H9 (cell line): ENCODE results near the gene TUFT1. TPM values are rescaled to one million over a fixed set of nuclear protein-coding genes. Genes with fewer than 3 reads are reported as not detected.

Experiments used
- DNase-seq: peaks from one replicate; pipeline ENCODE4 v3.0.0-alpha.2; 2017
- H2AFZ ChIP-seq: one replicate; pipeline ENCODE4 v1.6.1; 2013; ENCODE audit warnings: mild to moderate bottlenecking, low read length, control low read depth, moderate library complexity
- H2AK5ac ChIP-seq: 2 replicates; pipeline ENCODE4 v1.6.1; 2013; ENCODE audit warnings: low read length, control low read depth, mixed read lengths; ENCODE audit not compliant: insufficient read length
- H2BK120ac ChIP-seq: one replicate; pipeline ENCODE4 v1.6.1; 2013; ENCODE audit warnings: low read depth, mild to moderate bottlenecking, low read length, control low read depth, inconsistent platforms; ENCODE audit not compliant: poor library complexity, severe bottlenecking
- H2BK12ac ChIP-seq: 2 replicates; pipeline ENCODE4 v1.6.1; 2013; ENCODE audit warnings: low read length, control low read depth, mixed read lengths, low read depth; ENCODE audit not compliant: insufficient read length
- H2BK15ac ChIP-seq: 2 replicates; pipeline ENCODE4 v1.6.1; 2013; ENCODE audit warnings: low read depth, low read length, control low read depth
- H2BK20ac ChIP-seq: one replicate; pipeline ENCODE4 v1.6.1; 2013; ENCODE audit warnings: low read depth, mild to moderate bottlenecking, low read length, control low read depth, inconsistent platforms; ENCODE audit not compliant: poor library complexity, severe bottlenecking
- H2BK5ac ChIP-seq: 2 replicates; pipeline ENCODE4 v1.6.1; 2013; ENCODE audit warnings: low read length, control low read depth, mixed read lengths; ENCODE audit not compliant: insufficient read length
- H3K14ac ChIP-seq: 2 replicates; pipeline ENCODE4 v1.6.1; 2013; ENCODE audit warnings: low read length, control low read depth; ENCODE audit not compliant: insufficient read depth
- H3K18ac ChIP-seq: 2 replicates; pipeline ENCODE4 v1.6.1; 2013; ENCODE audit warnings: low read depth, mild to moderate bottlenecking, mixed read lengths, low read length, control low read depth; ENCODE audit not compliant: insufficient read length
- H3K23ac ChIP-seq: 2 replicates; pipeline ENCODE4 v1.6.1; 2013; ENCODE audit warnings: low read length, control low read depth, mixed read lengths, low read depth; ENCODE audit not compliant: insufficient read length
- H3K23me2 ChIP-seq: 2 replicates; pipeline ENCODE4 v1.6.1; 2013; ENCODE audit warnings: low read depth, mild to moderate bottlenecking, mixed read lengths, low read length, control low read depth; ENCODE audit not compliant: insufficient read length, poor library complexity, severe bottlenecking
- H3K27ac ChIP-seq: 2 replicates; pipeline ENCODE4 v1.5.1; 2013; ENCODE audit warnings: low read length, control low read depth, mixed read lengths, low read depth; ENCODE audit not compliant: insufficient read length
- H3K27me3 ChIP-seq: 2 replicates; pipeline ENCODE4 v1.6.1; 2013; ENCODE audit warnings: low read length, control low read depth, inconsistent platforms; ENCODE audit not compliant: insufficient read depth
- H3K4ac ChIP-seq: 2 replicates; pipeline ENCODE4 v1.6.1; 2013; ENCODE audit warnings: low read depth, mild to moderate bottlenecking, control low read depth, inconsistent platforms, low read length, moderate library complexity
- H3K4me1 ChIP-seq: 2 replicates; pipeline ENCODE4 v1.6.1; 2013; ENCODE audit warnings: low read length, control low read depth, inconsistent platforms; ENCODE audit not compliant: insufficient read depth
- H3K4me2 ChIP-seq: 2 replicates; pipeline ENCODE4 v1.6.1; 2013; ENCODE audit warnings: low read length, control low read depth, mixed read lengths; ENCODE audit not compliant: insufficient read length, insufficient read depth
- H3K56ac ChIP-seq: 2 replicates; pipeline ENCODE4 v1.6.1; 2013; ENCODE audit warnings: low read depth, mild to moderate bottlenecking, mixed read lengths, low read length, control low read depth; ENCODE audit not compliant: insufficient read length
- H3K79me1 ChIP-seq: 2 replicates; pipeline ENCODE4 v1.6.1; 2013; ENCODE audit warnings: low read depth, mild to moderate bottlenecking, moderate library complexity, low read length, control low read depth, inconsistent platforms; ENCODE audit not compliant: insufficient read depth, poor library complexity, severe bottlenecking
- H3K79me2 ChIP-seq: 2 replicates; pipeline ENCODE4 v1.6.1; 2013; ENCODE audit warnings: low read length, control low read depth, inconsistent platforms; ENCODE audit not compliant: insufficient read depth
- H3K9ac ChIP-seq: 2 replicates; pipeline ENCODE4 v1.6.1; 2013; ENCODE audit warnings: low read length, control low read depth, mixed read lengths; ENCODE audit not compliant: insufficient read length; ENCODE audit errors: extremely low read depth
- H3K9me3 ChIP-seq: one replicate; pipeline ENCODE4 v1.6.1; 2013; ENCODE audit warnings: low read depth, low read length, inconsistent platforms; ENCODE audit not compliant: control insufficient read depth
- H3T11ph ChIP-seq: one replicate; pipeline ENCODE4 v1.6.1; 2013; ENCODE audit warnings: mild to moderate bottlenecking, low read length, control low read depth, inconsistent platforms
- H4K20me1 ChIP-seq: one replicate; pipeline ENCODE4 v1.6.1; 2013; ENCODE audit not compliant: control insufficient read depth, insufficient read length, insufficient read depth
- H4K5ac ChIP-seq: 2 replicates; pipeline ENCODE4 v1.6.1; 2013; ENCODE audit warnings: low read depth, mild to moderate bottlenecking, mixed read lengths, low read length, control low read depth; ENCODE audit not compliant: insufficient read length
- H4K8ac ChIP-seq: replicated peaks from 2 replicates; pipeline ENCODE4 v1.6.1; 2013; ENCODE audit warnings: low read length, control low read depth, mixed read lengths, low read depth; ENCODE audit not compliant: insufficient read length
- H4K91ac ChIP-seq: 2 replicates; pipeline ENCODE4 v1.6.1; 2013; ENCODE audit warnings: low read depth, mild to moderate bottlenecking, moderate library complexity, mixed read lengths, low read length, control low read depth; ENCODE audit not compliant: insufficient read length
- H3K27ac Mint-ChIP-seq, 3 experiments: 2 replicates in 2 of 3; 3 replicates in 1 of 3; pipeline ENCODE4 v1.8.0; 2020 to 2021; ENCODE audit warnings: mixed read lengths in 3 of 3, mild to moderate bottlenecking in 1 of 3, moderate library complexity in 1 of 3
- H3K27me3 Mint-ChIP-seq: 2 replicates; pipeline ENCODE4 v1.8.0; 2021; ENCODE audit warnings: low read depth, mild to moderate bottlenecking, moderate library complexity, mixed read lengths
- H3K36me3 Mint-ChIP-seq, 3 experiments: 2 replicates in 2 of 3; 3 replicates in 1 of 3; pipeline ENCODE4 v1.8.0; 2020 to 2021; ENCODE audit warnings: low read depth in 3 of 3, mixed read lengths in 3 of 3; ENCODE audit not compliant: insufficient read depth in 1 of 3
- H3K4me1 Mint-ChIP-seq, 2 experiments: 2 replicates each; pipeline ENCODE4 v1.8.0; 2020; ENCODE audit warnings: mixed read lengths in 2 of 2
- H3K4me3 Mint-ChIP-seq, 2 experiments: 2 replicates in 1 of 2; 3 replicates in 1 of 2; pipeline ENCODE4 v1.8.0; 2020 to 2021; ENCODE audit warnings: mild to moderate bottlenecking in 2 of 2, mixed read lengths in 2 of 2, moderate library complexity in 1 of 2
- H3K9me3 Mint-ChIP-seq, 2 experiments: 2 replicates in 1 of 2; 3 replicates in 1 of 2; pipeline ENCODE4 v1.8.0; 2020; ENCODE audit warnings: mild to moderate bottlenecking in 2 of 2, mixed read lengths in 2 of 2, moderate library complexity in 1 of 2
- WGBS: extraction: QIAGEN DNeasy Blood & Tissue Kit; methylation state at CpG from one replicate; pipeline ENCODE4 v1.1.7; 2013; ENCODE audit warnings: missing lambda C conversion rate, low lambda C conversion rate, mixed read lengths; ENCODE audit not compliant: insufficient read length; ENCODE audit errors: extremely low coverage; 5-methylcytosine and 5-hydroxymethylcytosine counted together
- total RNA-seq: library from RNA; stranded (reverse); gene quantifications from 2 replicates; pipeline ENCODE4 v1.2.1, GENCODE V29; 2021
- TF ChIP-seq, protein P1 (sequence below): fragments of 200-600 bp; sonication (generic); conservative IDR thresholded peaks from 3 replicates; pipeline ENCODE4 v1.8.0; 2021; ENCODE audit warnings: antibody characterized with exemption, mild to moderate bottlenecking

TUFT1 gene
- total RNA-seq, 1 experiment from 2014 or later, result 6.2 TPM

- no CpG with 5 or more reads among the region's 2 CpGs for WGBS
- H3K18ac ChIP-seq, result no peak overlapping the region
- H4K8ac ChIP-seq, result no peak overlapping the region
- H3K27me3 ChIP-seq, result no peaks in the 10 kb centered on the region
- no peak overlapping the region for H2BK20ac ChIP-seq
- H3K4me2 ChIP-seq, result no peak overlapping the region
- no peak overlapping the region for H4K5ac ChIP-seq
- no peaks in the 10 kb centered on the region for H3K79me1 ChIP-seq
- H3K4me1 Mint-ChIP-seq, result peaks cover 5 to 10% of the 10 kb centered on the region in 2 experiments
- H4K20me1 ChIP-seq, result no peaks in the 10 kb centered on the region
- no peaks in the 10 kb centered on the region for H3K9me3 ChIP-seq
- H3K9ac ChIP-seq, result no peak overlapping the region
- H3K27ac ChIP-seq, result no peak overlapping the region
- H3K23me2 ChIP-seq, result no peaks in the 10 kb centered on the region
- H3K27me3 Mint-ChIP-seq, result no peaks in the 10 kb centered on the region
- H3K23ac ChIP-seq, result no peak overlapping the region
- no peak overlapping the region for H2BK15ac ChIP-seq
- no peak overlapping the region for H3K56ac ChIP-seq
- H3K4ac ChIP-seq, result no peak overlapping the region
- H3K4me3 Mint-ChIP-seq, result no peak overlapping the region
- no peak overlapping the region for H2BK12ac ChIP-seq
- TF ChIP-seq, protein P1, sequence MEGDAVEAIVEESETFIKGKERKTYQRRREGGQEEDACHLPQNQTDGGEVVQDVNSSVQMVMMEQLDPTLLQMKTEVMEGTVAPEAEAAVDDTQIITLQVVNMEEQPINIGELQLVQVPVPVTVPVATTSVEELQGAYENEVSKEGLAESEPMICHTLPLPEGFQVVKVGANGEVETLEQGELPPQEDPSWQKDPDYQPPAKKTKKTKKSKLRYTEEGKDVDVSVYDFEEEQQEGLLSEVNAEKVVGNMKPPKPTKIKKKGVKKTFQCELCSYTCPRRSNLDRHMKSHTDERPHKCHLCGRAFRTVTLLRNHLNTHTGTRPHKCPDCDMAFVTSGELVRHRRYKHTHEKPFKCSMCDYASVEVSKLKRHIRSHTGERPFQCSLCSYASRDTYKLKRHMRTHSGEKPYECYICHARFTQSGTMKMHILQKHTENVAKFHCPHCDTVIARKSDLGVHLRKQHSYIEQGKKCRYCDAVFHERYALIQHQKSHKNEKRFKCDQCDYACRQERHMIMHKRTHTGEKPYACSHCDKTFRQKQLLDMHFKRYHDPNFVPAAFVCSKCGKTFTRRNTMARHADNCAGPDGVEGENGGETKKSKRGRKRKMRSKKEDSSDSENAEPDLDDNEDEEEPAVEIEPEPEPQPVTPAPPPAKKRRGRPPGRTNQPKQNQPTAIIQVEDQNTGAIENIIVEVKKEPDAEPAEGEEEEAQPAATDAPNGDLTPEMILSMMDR, result no peak
- no peak for DNase-seq
- no peaks in the 10 kb centered on the region for H3K79me2 ChIP-seq
- peak overlapping the region; percentile 12 to 72 (median 44); a peak in 3 of 7 replicates for H3K27ac Mint-ChIP-seq
- H2AFZ ChIP-seq, result no peak overlapping the region
- no peak overlapping the region for H3T11ph ChIP-seq
- H2BK120ac ChIP-seq, result no peak overlapping the region
- H4K91ac ChIP-seq, result no peak overlapping the region
- H2BK5ac ChIP-seq, result no peak overlapping the region
- H3K9me3 Mint-ChIP-seq, result no peaks in the 10 kb centered on the region
- H2AK5ac ChIP-seq, result no peak overlapping the region
- no peak overlapping the region for H3K14ac ChIP-seq
- H3K4me1 ChIP-seq, result no peaks in the 10 kb centered on the region
- peaks cover 2 to 29% (median 8%) of the 10 kb centered on the region in 3 experiments; a peak in 6 of 7 replicates for H3K36me3 Mint-ChIP-seq
Observed at GRCh38 chr1:151583796-151584195, 43.7 kb downstream of the TUFT1 start.
